ENCODE measurements around the gene RPTOR. TPM values are rescaled to one million over a fixed set of nuclear protein-coding genes. Genes with fewer than 3 reads are reported as not detected.
A peak's percentile ranks its signal among the peaks of the same experiment; 100 is the strongest.

Gene RPTOR
- total RNA-seq, 6 donors from 2014 or later, result 26.8 to 109 (median 36.8) TPM

DNA sequence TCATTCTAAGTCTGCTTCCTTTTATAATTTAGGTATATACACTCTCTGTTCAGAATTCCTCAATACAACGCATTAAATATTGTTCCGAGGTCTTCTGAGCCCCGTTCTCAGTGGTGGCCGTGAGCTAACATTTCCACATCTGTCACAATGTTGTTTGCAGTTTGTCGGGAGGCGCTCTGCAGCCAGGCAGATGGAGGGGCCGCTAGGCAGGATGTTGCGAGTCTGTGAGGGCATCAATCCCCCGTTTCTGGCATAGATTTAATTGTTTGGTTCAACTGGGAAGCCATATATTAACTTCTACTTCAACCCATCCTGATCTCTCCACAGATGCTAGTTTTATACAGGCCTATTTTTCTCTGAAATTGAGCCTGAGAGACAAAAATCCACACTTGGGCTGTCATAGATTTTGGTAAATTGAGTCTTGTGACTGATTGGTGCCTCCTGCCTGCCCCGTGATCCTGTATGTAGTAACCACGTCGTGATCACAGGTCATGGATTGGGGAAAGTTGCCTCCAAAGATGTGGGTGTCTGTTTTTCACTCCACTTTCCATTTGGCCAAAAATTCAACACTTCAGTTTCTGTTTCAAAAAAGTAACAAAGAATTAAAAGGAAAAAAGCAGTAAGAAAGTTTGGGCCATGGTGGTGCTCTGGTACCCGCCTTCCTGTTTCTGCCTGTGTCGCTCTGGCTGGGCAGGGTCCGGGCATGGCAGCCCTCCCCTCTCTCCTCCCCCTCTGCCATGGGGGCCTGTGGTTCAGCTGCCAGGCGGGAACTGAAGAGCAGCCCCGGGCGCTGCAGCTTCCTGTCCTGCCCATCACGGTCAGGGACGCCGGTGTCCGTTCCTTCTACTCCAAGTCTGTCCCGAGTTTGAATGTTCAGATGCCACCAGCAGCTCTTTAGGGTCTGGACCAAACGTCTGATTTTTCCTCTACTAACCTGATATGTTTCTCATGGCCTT is 41.5 kb downstream of the RPTOR start:
- H3K27me3 ChIP-seq, result no peaks in the 10 kb centered on the region
- H3K4me3 ChIP-seq, result peak overlapping the region in 2 of 4 donors; percentile 10 to 20
- H3K4me1 ChIP-seq, result peaks cover 0 to 10% (median 5%) of the 10 kb centered on the region in 4 donors
- H3K9me3 ChIP-seq, result no peaks in the 10 kb centered on the region
- TF ChIP-seq POLR2A (IDR thresholded peaks at IDR 0.05) (no peak), POLR2AphosphoS5 (IDR thresholded peaks at IDR 0.05) (no peak), EP300 (IDR thresholded peaks at IDR 0.05) (no peak)
- TF ChIP-seq, protein P1, sequence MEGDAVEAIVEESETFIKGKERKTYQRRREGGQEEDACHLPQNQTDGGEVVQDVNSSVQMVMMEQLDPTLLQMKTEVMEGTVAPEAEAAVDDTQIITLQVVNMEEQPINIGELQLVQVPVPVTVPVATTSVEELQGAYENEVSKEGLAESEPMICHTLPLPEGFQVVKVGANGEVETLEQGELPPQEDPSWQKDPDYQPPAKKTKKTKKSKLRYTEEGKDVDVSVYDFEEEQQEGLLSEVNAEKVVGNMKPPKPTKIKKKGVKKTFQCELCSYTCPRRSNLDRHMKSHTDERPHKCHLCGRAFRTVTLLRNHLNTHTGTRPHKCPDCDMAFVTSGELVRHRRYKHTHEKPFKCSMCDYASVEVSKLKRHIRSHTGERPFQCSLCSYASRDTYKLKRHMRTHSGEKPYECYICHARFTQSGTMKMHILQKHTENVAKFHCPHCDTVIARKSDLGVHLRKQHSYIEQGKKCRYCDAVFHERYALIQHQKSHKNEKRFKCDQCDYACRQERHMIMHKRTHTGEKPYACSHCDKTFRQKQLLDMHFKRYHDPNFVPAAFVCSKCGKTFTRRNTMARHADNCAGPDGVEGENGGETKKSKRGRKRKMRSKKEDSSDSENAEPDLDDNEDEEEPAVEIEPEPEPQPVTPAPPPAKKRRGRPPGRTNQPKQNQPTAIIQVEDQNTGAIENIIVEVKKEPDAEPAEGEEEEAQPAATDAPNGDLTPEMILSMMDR (IDR thresholded peaks at IDR 0.05), result no peak
- WGBS, 2 donors, result 56 to 63% methylated on average over 23 to 24 of the region's 24 CpGs
- ATAC-seq (ENCODE audit: low FRiP score in 2 of 2) (peak; percentile 56 to 65), DNase-seq (no peak)
- H3K27ac ChIP-seq, result peak overlapping the region; percentile 32 to 75 (median 72)
- no peaks in the 10 kb centered on the region for H3K36me3 ChIP-seq

GRCh38 chr17:80586846-80587228 is 42.2 kb downstream of the RPTOR start:
- Histone ChIP-seq H3K9me3 (no peaks in the 10 kb centered on the region), H3K4me3 (peak overlapping the region in 2 of 4 donors; percentile 10 to 20), H3K4me1 (peaks cover 0 to 10% (median 5%) of the 10 kb centered on the region in 4 donors), H3K27me3 (no peaks in the 10 kb centered on the region), H3K27ac (peak overlapping the region; percentile 32 to 75 (median 72)), H3K36me3 (no peaks in the 10 kb centered on the region)
- ATAC-seq (ENCODE audit: low FRiP score in 2 of 2) (peak; percentile 53 to 68), DNase-seq (peak in 1 of 2 donors; percentile 75)
- TF ChIP-seq POLR2A (IDR thresholded peaks at IDR 0.05) (no peak), POLR2AphosphoS5 (IDR thresholded peaks at IDR 0.05) (peak in 1 of 2 donors; percentile 22), EP300 (IDR thresholded peaks at IDR 0.05) (peak in 1 of 4 donors; percentile 8)
- TF ChIP-seq, protein P1 (IDR thresholded peaks at IDR 0.05), result no peak
- WGBS, 2 donors, result 72 to 81% methylated on average over 25 of the region's 25 CpGs

DNA sequence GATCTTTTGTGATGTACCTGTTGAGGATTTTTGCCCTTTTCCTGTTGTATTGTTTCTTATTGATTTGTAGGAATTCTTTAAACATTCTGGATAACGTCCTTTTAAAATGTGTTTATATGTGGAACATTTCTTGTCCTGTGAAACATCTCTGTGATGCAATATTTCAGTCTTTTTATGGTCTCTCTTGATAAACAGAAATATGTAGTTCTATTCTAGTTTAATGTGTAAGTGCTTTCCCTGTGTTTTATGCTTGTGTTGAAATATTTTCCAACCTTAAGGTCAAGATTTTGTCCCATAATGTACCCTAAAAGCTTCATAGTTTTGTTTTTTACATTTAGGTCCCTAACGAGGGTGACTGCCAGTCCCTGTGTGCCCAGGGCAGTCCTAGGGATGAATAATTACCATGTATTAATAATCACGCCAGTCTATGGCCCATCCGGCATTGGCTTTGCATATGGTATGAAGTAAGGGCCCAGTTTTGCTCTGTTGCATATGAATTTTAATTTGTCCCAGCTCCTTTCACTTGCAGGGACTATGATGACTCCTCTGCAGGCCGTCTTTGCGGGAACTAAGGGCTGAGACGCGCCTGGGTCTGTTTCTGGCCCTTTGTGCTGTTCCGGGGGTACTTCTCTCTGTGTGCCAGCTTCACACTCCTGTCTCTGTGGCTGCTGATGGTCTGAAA is 44.2 kb downstream of the RPTOR start:
- no peak overlapping the region for H3K4me3 ChIP-seq
- H3K27ac ChIP-seq, result peak overlapping the region in 2 of 4 donors; percentile 6 to 46

DNA sequence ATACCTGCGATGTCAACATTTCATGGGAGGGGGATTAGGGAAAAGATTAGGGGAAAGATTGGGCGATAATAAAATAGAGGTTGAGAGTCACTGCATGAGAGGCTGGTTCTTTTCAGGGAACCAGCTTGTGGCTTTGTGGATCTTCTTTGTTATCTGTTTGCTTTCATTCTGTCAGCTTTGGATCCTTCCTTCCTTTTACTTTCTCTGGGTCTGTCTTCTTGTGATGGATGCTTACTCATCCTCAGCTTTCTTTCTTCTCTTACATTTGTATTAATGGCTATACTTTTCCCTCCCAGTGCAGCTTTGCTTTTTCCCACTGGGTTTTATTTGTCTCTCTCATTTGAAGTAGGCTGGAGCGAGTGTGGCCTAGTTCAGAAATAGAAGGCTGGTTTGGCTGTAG is 47.1 kb downstream of the RPTOR start:
- TF ChIP-seq EP300 (IDR thresholded peaks at IDR 0.05), result no peak
- TF ChIP-seq POLR2A (IDR thresholded peaks at IDR 0.05), result no peak
- TF ChIP-seq POLR2AphosphoS5 (IDR thresholded peaks at IDR 0.05), result no peak
- TF ChIP-seq, protein P1 (IDR thresholded peaks at IDR 0.05), result no peak
- H3K4me1 ChIP-seq, result peaks cover 0 to 5% (median 2%) of the 10 kb centered on the region in 4 donors
- no peaks in the 10 kb centered on the region for H3K27me3 ChIP-seq
- 94 to 96% methylated on average over 3 of the region's 3 CpGs for WGBS, 2 donors
- no peak overlapping the region for H3K27ac ChIP-seq
- no peaks in the 10 kb centered on the region for H3K9me3 ChIP-seq
- DNase-seq (no peak), ATAC-seq (ENCODE audit: low FRiP score in 2 of 2) (no peak)
- H3K4me3 ChIP-seq, result no peak overlapping the region
- H3K36me3 ChIP-seq, result no peaks in the 10 kb centered on the region

More for the DNA sequence above, 44.2 kb downstream of the RPTOR start:
- TF ChIP-seq EP300 (IDR thresholded peaks at IDR 0.05), result no peak
- TF ChIP-seq POLR2A (IDR thresholded peaks at IDR 0.05), result no peak
- TF ChIP-seq, protein P1 (IDR thresholded peaks at IDR 0.05), result no peak
- no peak for TF ChIP-seq POLR2AphosphoS5 (IDR thresholded peaks at IDR 0.05)
- DNase-seq, result no peak
- 89 to 92% methylated on average over 9 of the region's 9 CpGs for WGBS, 2 donors
- no peaks in the 10 kb centered on the region for H3K27me3 ChIP-seq
- H3K9me3 ChIP-seq, result no peaks in the 10 kb centered on the region
- H3K4me1 ChIP-seq, result peaks cover 0 to 10% (median 5%) of the 10 kb centered on the region in 4 donors
- ATAC-seq (ENCODE audit: low FRiP score in 2 of 2), result no peak
- no peaks in the 10 kb centered on the region for H3K36me3 ChIP-seq

Data from upper lobe of left lung (tissue), 6 donors.